ENCODE measurements around the gene AARSD1.
A peak's percentile ranks its signal among the peaks of the same experiment; 100 is the strongest.

The AARSD1 gene

DNA sequence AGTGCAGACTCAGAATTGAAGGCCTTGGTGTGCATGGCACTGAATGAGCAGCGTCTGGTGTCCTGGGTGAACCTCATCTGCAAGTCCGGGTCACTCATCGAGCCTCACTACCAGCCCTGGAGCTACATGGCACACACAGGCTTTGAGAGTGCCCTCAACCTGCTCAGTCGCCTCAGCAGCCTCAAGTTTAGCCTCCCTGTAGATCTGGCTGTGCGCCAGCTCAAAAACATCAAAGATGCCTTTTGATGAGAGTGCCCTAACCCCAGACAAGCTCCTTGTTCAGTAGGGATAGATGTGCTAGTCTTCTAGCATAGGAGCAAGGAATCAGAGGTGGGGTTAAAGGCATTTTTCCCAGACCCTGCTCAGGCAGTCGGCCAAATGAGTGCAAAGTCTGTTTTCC lies 27.2 kb upstream of the AARSD1 start:
- DNase-seq (ENCODE audit: low read depth) = no peak
- TF ChIP-seq, protein P1, sequence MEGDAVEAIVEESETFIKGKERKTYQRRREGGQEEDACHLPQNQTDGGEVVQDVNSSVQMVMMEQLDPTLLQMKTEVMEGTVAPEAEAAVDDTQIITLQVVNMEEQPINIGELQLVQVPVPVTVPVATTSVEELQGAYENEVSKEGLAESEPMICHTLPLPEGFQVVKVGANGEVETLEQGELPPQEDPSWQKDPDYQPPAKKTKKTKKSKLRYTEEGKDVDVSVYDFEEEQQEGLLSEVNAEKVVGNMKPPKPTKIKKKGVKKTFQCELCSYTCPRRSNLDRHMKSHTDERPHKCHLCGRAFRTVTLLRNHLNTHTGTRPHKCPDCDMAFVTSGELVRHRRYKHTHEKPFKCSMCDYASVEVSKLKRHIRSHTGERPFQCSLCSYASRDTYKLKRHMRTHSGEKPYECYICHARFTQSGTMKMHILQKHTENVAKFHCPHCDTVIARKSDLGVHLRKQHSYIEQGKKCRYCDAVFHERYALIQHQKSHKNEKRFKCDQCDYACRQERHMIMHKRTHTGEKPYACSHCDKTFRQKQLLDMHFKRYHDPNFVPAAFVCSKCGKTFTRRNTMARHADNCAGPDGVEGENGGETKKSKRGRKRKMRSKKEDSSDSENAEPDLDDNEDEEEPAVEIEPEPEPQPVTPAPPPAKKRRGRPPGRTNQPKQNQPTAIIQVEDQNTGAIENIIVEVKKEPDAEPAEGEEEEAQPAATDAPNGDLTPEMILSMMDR (conservative IDR thresholded peaks at IDR 0.05; ENCODE audit: control insufficient read depth, insufficient read depth, low read depth, low read length) = no peak
- H3K4me3 ChIP-seq (ENCODE audit: control insufficient read depth, low read depth, low read length) = no peak overlapping the region

DNA sequence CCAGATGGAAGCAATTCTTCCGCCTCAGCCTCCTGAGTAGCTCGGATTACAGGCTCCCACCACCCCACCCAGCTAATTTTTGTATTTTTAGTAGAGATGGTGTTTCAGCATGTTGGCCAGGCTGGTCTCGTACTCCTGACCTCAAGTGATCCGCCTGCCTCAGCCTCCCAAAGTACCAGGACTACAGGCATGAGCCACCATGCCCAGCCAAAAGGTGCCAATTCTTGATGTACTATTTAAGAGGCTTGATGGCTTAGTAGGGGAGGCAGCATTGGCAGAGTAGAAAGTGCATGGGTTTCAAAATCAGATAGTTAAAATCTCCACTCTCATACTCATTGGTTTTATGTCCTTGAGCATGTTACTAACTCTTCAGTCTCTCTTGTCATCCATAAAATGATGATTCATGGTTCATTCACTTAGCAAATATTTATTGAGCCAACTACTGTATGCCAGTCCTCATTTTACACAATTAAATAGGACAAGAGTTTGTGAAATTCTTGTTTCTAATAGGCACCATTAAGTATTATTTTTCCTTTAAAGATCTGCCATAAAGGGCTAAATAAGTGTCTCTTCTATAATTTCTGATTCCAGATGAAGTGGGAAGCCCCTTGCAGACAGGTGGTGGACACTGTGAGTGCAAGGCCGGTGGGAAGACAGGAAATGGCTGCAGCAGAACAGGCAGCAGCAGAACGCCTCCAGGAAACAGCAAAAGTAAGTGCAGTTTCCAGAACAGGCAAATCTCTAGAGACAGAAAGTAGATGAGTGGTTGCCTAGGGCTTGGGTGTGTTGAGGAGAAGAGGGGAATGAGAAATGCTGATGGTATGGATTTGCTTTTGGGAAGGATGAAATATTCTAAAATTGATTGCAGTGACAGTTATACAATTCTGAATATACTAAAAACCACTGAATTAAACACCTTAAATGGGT lies 25.7 kb upstream of the AARSD1 start:
- DNase-seq (ENCODE audit: low read depth) = peak; percentile 67
- H3K4me3 ChIP-seq (ENCODE audit: control insufficient read depth, low read depth, low read length) = no peak overlapping the region
- TF ChIP-seq, protein P1 (conservative IDR thresholded peaks at IDR 0.05; ENCODE audit: control insufficient read depth, insufficient read depth, low read depth, low read length) = no peak

DNA sequence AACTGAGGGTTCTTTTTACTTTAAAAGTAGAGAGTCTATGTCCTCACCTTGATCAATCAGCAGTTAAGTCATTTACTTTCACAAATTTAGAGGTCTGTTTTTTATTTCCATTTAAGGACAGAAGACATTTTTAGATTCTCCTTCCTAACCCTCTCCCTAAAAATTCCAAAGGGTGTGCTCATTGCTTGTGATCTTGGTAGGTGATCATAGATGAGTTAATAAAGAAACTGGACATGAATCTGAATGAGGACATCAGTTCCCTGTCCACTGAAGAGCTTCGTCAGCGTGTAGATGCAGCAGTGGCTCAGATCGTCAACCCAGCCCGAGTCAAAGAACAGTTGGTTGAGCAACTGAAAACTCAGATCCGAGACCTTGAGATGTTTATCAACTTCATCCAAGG lies 24.9 kb upstream of the AARSD1 start:
- no peak overlapping the region for H3K4me3 ChIP-seq (ENCODE audit: control insufficient read depth, low read depth, low read length)
- DNase-seq (ENCODE audit: low read depth) = no peak
- TF ChIP-seq, protein P1 (conservative IDR thresholded peaks at IDR 0.05; ENCODE audit: control insufficient read depth, insufficient read depth, low read depth, low read length) = no peak

DNA sequence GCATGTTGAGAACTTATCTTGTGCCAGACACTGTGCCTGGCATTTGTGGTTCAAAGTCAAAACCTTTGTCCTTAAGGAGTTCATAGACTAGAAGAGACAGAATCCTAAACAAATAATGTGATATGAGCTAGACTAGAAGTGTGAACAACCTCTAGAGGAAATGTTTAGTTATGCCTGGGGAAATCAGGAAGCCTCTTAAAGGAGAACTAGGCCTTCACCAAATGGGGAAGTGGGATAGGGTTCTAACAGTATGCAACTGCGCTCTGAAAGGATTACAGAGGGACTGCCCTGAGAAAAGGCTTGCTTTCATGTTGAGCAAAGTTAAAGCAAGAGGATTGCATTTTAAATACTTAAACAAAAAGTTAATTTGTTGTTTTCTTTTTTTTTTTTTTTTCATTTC lies 21.0 kb upstream of the AARSD1 start:
- no peak overlapping the region for H3K4me3 ChIP-seq (ENCODE audit: control insufficient read depth, low read depth, low read length)
- TF ChIP-seq, protein P1 (conservative IDR thresholded peaks at IDR 0.05; ENCODE audit: control insufficient read depth, insufficient read depth, low read depth, low read length) = no peak
- DNase-seq (ENCODE audit: low read depth) = no peak

DNA sequence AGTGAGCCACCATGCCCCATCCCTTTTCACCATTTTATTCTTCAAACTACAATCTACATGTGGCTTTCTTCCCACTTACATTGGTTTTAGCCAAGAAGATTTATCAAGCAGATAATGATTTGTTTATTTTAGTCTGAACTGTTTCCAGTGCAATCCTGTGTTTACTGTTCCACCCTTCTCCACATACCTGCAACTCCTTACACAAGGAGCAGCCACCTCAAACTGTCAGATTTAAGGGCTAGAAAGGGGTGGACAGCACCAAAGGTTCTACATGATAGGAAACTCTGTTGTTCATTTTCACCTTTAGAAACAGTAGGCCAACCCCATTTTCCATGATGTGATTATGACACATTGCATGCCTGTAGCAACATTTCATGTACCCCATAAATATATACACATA lies 18.0 kb upstream of the AARSD1 start:
- DNase-seq (ENCODE audit: low read depth) = no peak
- no peak overlapping the region for H3K4me3 ChIP-seq (ENCODE audit: control insufficient read depth, low read depth, low read length)
- TF ChIP-seq, protein P1 (conservative IDR thresholded peaks at IDR 0.05; ENCODE audit: control insufficient read depth, insufficient read depth, low read depth, low read length) = no peak

DNA sequence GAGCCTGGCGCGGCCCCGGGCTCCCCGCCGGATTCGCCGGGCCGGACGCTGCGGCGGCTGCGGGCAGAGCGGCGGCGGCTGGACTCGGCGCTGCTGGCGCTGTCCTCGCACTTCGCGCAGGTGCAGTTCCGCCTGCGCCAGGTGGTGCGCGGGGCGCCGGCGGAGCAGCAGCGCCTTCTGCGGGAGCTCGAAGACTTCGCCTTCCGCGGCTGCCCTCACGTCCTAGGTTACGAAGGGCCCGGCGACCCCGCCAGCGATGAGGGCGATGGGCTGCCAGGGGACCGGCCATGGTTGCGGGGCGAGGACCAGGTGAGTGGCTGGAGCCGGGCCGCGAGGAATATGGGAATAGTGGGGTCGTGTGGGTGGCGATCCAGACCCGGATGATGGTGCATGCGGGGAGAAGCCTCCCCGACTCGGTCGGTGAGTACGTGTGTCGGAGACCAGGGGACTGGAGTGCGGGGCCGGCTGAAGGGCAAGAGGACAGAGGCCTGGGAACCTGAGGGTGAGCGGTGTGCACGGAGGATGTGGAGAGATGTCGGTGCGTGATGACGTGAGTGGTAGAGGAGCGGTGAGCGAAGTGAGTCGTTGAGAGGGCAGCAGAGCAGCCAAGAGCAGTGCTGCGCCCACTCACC lies 16.6 kb upstream of the AARSD1 start:
- peak; percentile 62 for DNase-seq (ENCODE audit: low read depth)
- TF ChIP-seq, protein P1 (conservative IDR thresholded peaks at IDR 0.05; ENCODE audit: control insufficient read depth, insufficient read depth, low read depth, low read length) = no peak
- peak overlapping the region; percentile 76 for H3K4me3 ChIP-seq (ENCODE audit: control insufficient read depth, low read depth, low read length)
